22Rv1 (cell line): ENCODE data around the gene AGBL2.

Experiments
- CTCF ChIP-seq: fragments of 450-650 bp; IDR thresholded peaks from 2 replicates; pipeline ENCODE4 v1.5.1; 2017; ENCODE audit warnings: mild to moderate bottlenecking
- ZFX ChIP-seq: fragments of 450-650 bp; IDR thresholded peaks from 2 replicates; pipeline ENCODE4 v1.6.1; 2017; ENCODE audit warnings: antibody characterized with exemption, borderline replicate concordance

DNA sequence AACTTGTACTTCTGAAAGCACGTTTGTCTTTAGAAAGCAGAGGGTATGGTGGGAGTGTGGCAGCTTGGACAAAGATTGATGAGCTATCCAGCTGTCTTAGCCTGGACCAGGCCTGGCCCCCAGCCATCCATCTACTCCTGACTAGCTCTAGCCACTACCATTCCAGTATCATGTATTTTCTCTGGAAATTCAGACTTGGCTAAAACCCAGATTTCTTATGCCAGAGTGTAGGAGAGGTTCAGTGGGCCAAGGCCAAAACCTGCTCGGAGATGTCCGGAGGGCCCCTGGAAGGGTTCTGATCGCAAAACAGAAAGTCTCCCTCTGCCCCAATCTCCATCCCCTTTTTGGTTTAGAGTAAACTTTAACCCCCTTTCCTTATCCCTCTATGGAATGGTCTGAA, 48.0 kb downstream of the AGBL2 start:
- TF ChIP-seq CTCF (no peak), ZFX (no peak)
